ENCODE measurements around the gene CARS1.
"Not testable (repeated sequence)": the region's sequence is repeated elsewhere in the genome, so short reads cannot be mapped to it uniquely, and the experiment has no call there.

DNA sequence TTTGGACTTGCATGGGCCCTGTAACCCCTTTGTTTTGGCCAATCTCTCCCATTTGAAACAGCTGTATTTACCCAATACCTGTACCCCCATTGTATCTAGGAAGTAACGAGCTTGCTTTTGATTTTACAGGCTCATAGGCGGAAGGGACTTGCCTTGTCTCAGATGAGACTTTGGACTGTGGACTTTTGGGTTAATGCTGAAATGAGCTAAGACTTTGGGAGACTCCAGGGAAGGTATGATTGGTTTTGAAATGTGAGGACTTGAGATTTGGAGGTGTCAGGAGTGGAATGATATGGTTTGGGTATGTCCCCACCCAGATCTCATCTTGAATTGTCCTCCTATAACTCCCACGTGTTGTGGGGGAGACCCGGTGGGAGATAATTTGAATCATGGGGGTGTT is 6.2 kb upstream of the CARS1 start:
- TF ChIP-seq, protein P1, sequence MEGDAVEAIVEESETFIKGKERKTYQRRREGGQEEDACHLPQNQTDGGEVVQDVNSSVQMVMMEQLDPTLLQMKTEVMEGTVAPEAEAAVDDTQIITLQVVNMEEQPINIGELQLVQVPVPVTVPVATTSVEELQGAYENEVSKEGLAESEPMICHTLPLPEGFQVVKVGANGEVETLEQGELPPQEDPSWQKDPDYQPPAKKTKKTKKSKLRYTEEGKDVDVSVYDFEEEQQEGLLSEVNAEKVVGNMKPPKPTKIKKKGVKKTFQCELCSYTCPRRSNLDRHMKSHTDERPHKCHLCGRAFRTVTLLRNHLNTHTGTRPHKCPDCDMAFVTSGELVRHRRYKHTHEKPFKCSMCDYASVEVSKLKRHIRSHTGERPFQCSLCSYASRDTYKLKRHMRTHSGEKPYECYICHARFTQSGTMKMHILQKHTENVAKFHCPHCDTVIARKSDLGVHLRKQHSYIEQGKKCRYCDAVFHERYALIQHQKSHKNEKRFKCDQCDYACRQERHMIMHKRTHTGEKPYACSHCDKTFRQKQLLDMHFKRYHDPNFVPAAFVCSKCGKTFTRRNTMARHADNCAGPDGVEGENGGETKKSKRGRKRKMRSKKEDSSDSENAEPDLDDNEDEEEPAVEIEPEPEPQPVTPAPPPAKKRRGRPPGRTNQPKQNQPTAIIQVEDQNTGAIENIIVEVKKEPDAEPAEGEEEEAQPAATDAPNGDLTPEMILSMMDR (IDR thresholded peaks at IDR 0.05): not testable (repeated sequence)
- TF ChIP-seq POLR2AphosphoS5 (IDR thresholded peaks at IDR 0.05; ENCODE audit: low read depth, low read length); SIN3A (IDR thresholded peaks at IDR 0.05; ENCODE audit: borderline replicate concordance, insufficient read depth, low read depth, low read length): not testable (repeated sequence)
- TF ChIP-seq, protein P2, sequence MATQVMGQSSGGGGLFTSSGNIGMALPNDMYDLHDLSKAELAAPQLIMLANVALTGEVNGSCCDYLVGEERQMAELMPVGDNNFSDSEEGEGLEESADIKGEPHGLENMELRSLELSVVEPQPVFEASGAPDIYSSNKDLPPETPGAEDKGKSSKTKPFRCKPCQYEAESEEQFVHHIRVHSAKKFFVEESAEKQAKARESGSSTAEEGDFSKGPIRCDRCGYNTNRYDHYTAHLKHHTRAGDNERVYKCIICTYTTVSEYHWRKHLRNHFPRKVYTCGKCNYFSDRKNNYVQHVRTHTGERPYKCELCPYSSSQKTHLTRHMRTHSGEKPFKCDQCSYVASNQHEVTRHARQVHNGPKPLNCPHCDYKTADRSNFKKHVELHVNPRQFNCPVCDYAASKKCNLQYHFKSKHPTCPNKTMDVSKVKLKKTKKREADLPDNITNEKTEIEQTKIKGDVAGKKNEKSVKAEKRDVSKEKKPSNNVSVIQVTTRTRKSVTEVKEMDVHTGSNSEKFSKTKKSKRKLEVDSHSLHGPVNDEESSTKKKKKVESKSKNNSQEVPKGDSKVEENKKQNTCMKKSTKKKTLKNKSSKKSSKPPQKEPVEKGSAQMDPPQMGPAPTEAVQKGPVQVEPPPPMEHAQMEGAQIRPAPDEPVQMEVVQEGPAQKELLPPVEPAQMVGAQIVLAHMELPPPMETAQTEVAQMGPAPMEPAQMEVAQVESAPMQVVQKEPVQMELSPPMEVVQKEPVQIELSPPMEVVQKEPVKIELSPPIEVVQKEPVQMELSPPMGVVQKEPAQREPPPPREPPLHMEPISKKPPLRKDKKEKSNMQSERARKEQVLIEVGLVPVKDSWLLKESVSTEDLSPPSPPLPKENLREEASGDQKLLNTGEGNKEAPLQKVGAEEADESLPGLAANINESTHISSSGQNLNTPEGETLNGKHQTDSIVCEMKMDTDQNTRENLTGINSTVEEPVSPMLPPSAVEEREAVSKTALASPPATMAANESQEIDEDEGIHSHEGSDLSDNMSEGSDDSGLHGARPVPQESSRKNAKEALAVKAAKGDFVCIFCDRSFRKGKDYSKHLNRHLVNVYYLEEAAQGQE (IDR thresholded peaks at IDR 0.05; ENCODE audit: insufficient read depth in 1 of 2, low read depth in 2 of 2, low read length in 1 of 2): not testable (repeated sequence)
